ENCODE results near the gene PROK2.

Gene PROK2

GRCh38 chr3:71784914-71785531, at the start of gene PROK2:
TSS of gene PROK2 (minus strand) at chr3:71785148. CDS start at chr3:71785052, 96 bp downstream.
- peak; percentile 16 for DNase-seq

- DNase-seq = no peak
Observed at GRCh38 chr3:71831599-71831998, 46.7 kb upstream of the PROK2 start.

GRCh38 chr3:71825551-71826283, 40.8 kb upstream of the PROK2 start:
- DNase-seq = no peak

GRCh38 chr3:71821116-71821515, 36.2 kb upstream of the PROK2 start:
- DNase-seq = no peak

- no peak for DNase-seq
Observed at GRCh38 chr3:71817262-71817661, 32.3 kb upstream of the PROK2 start.

GRCh38 chr3:71816767-71817156, 31.8 kb upstream of the PROK2 start:
- DNase-seq = no peak

GRCh38 chr3:71815340-71816067, 30.6 kb upstream of the PROK2 start:
- DNase-seq = no peak

GRCh38 chr3:71813704-71814103, 28.8 kb upstream of the PROK2 start:
- DNase-seq = no peak

- DNase-seq = no peak
Observed at GRCh38 chr3:71813073-71813472, 28.1 kb upstream of the PROK2 start.

GRCh38 chr3:71810056-71810455, 25.1 kb upstream of the PROK2 start:
- no peak for DNase-seq

- DNase-seq = no peak
Observed at GRCh38 chr3:71809321-71810026, 24.5 kb upstream of the PROK2 start.

- DNase-seq = no peak
Observed at GRCh38 chr3:71806736-71807135, 21.8 kb upstream of the PROK2 start.

GRCh38 chr3:71805691-71806090, 20.7 kb upstream of the PROK2 start:
- no peak for DNase-seq

GRCh38 chr3:71805199-71805598, 20.3 kb upstream of the PROK2 start:
- DNase-seq = no peak

GRCh38 chr3:71803248-71803647, 18.3 kb upstream of the PROK2 start:
- no peak for DNase-seq

- DNase-seq = no peak
Observed at GRCh38 chr3:71801986-71802385, 17.0 kb upstream of the PROK2 start.

- DNase-seq = no peak
Observed at GRCh38 chr3:71800023-71800422, 15.1 kb upstream of the PROK2 start.

GRCh38 chr3:71797455-71797854, 12.5 kb upstream of the PROK2 start:
- no peak for DNase-seq

- no peak for DNase-seq
Observed at GRCh38 chr3:71796290-71796689, 11.3 kb upstream of the PROK2 start.

GRCh38 chr3:71791634-71792033, 6.7 kb upstream of the PROK2 start:
- no peak for DNase-seq

- DNase-seq = no peak
Observed at GRCh38 chr3:71789922-71790321, 5.0 kb upstream of the PROK2 start.

GRCh38 chr3:71787851-71788405, 3.0 kb upstream of the PROK2 start:
- no peak for DNase-seq

GRCh38 chr3:71786551-71786950, 1.6 kb upstream of the PROK2 start:
- DNase-seq = no peak
